Subcutaneous abdominal adipose tissue (tissue), 5 donors: ENCODE results near the gene SETD3.

Experiments
- H3K27ac ChIP-seq: one replicate; pipeline ENCODE4 v1.7.0; 2013; ENCODE audit warnings: low read depth, mild to moderate bottlenecking, inconsistent platforms, low read length, moderate library complexity
- H3K27me3 ChIP-seq, 5 donors: one replicate each; pipeline ENCODE4 v1.7.0; 2013; ENCODE audit warnings: low read length in 5 of 5, inconsistent platforms in 1 of 5; ENCODE audit not compliant: control insufficient read depth in 5 of 5, insufficient read depth in 4 of 5
- H3K36me3 ChIP-seq, 5 donors: one replicate each; pipeline ENCODE4 v1.7.0; 2013; ENCODE audit warnings: low read length in 5 of 5; ENCODE audit not compliant: control insufficient read depth in 5 of 5, insufficient read depth in 5 of 5
- H3K4me1 ChIP-seq, 5 donors: one replicate each; pipeline ENCODE4 v1.7.0; 2013; ENCODE audit warnings: low read length in 5 of 5, mild to moderate bottlenecking in 3 of 5, moderate library complexity in 1 of 5; ENCODE audit not compliant: control insufficient read depth in 5 of 5, insufficient read depth in 5 of 5
- H3K4me3 ChIP-seq, 5 donors: one replicate each; pipeline ENCODE4 v1.7.0; 2013; ENCODE audit warnings: low read length in 5 of 5, low read depth in 1 of 5
- H3K9ac ChIP-seq, 5 donors: one replicate each; pipeline ENCODE4 v1.7.0; 2013; ENCODE audit warnings: low read length in 5 of 5, mild to moderate bottlenecking in 4 of 5, moderate library complexity in 3 of 5
- H3K9me3 ChIP-seq, 5 donors: one replicate each; pipeline ENCODE4 v1.7.0; 2013; ENCODE audit warnings: low read length in 5 of 5; ENCODE audit not compliant: control insufficient read depth in 5 of 5
- donor health status: healthy.
- donor health status: healthy.
- donor health status: healthy.
- donor health status: healthy.
- donor health status: healthy.

Gene SETD3

DNA sequence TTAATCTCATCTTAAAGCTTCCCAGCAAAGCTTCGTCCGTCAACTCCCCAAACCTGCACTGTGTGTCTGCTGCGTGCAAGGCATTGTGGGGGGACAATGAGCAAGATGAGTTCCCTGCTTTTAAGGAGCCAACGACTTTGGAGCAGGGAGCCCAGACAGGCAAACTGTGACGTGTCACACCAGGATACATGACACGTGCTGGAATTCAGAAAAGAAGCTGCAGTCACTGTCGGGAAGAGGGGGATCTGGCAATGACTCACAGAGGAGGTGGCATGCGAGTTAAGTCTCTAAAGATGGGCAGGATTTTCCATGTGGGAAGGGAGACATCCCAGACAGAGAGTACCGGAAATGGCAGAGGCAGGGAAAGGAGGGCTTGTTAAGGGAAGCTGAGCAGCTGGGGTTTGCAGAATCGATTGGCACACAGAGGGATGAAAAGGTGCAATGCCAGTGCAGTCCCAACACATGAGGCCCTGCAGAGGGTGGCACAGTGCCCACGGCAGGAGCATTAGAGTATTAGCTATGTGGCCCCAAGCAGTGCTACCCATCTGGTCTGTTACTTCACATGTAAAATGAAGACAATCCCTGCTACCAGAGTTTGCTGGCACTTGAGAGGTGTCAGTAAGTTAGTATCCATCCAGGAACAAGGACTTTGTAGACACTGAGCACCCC is 52.9 kb downstream of the SETD3 start:
- H3K36me3 ChIP-seq = peaks cover 9 to 60% (median 32%) of the 10 kb centered on the region in 5 donors
- H3K4me1 ChIP-seq = peaks cover 0 to 11% (median 7%) of the 10 kb centered on the region in 5 donors
- no peak overlapping the region for H3K27ac ChIP-seq

DNA sequence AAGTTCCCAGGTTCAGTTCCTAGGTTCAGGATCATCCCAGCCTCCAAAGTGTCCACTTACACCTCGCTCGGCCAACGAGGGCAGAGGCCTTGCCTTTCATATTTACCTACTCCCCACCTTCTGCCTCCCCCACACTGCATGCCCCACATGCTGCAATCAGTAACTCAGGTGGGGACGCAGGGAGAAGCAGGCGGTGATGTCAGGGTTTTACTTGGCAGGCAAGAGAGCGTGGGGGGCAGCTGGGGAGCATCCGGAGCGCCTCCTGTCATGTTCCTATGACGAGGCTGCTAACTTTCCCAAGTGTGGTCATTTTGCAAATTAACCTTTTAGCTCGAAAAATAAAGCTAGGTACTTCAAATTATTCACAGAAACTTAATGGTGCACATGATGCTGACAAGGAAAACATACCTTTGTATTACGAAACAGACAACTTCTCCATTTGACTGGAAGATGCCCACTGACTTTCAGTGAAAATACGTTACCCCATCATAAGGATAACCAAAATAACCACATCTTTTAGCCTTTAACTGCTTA is 53.8 kb downstream of the SETD3 start:
- H3K4me1 ChIP-seq = peaks cover 0 to 13% (median 7%) of the 10 kb centered on the region in 5 donors
- no peaks in the 10 kb centered on the region for H3K27me3 ChIP-seq
- H3K9ac ChIP-seq = no peak overlapping the region
- H3K36me3 ChIP-seq = peaks cover 4 to 59% (median 32%) of the 10 kb centered on the region in 5 donors
- H3K4me3 ChIP-seq = no peak overlapping the region
- no peak overlapping the region for H3K27ac ChIP-seq
- peaks cover 2 to 6% (median 4%) of the 10 kb centered on the region in 5 donors for H3K9me3 ChIP-seq

More for the DNA sequence above, 52.9 kb downstream of the SETD3 start:
- Histone ChIP-seq H3K9ac (no peak overlapping the region), H3K9me3 (peaks cover 2 to 6% (median 4%) of the 10 kb centered on the region in 5 donors), H3K4me3 (no peak overlapping the region), H3K27me3 (no peaks in the 10 kb centered on the region)

DNA sequence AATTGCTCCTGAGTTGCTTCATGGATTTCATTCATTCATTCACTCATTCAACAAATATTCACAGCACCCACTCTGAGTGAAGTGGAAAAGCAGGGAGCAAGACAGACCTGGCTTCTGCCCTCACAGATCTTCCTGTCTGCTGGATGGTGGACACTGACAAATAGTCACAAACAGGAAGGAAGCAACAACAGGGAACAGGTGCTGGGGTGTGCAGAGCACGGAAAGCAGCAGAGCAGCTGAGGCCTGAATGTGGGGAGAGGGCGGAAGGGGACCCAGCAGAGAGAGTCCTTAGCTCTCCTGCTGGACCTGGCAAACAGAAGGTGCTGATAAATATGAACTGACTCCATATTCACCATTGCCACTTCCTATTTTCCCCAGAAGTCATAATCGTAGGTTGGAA is 54.4 kb downstream of the SETD3 start:
- no peak overlapping the region for H3K9ac ChIP-seq
- peaks cover 2 to 6% (median 4%) of the 10 kb centered on the region in 5 donors for H3K9me3 ChIP-seq
- H3K36me3 ChIP-seq = peaks cover 4 to 56% (median 32%) of the 10 kb centered on the region in 5 donors
- H3K4me3 ChIP-seq = no peak overlapping the region
- no peaks in the 10 kb centered on the region for H3K27me3 ChIP-seq
- H3K4me1 ChIP-seq = peaks cover 0 to 13% (median 5%) of the 10 kb centered on the region in 5 donors
- no peak overlapping the region for H3K27ac ChIP-seq

DNA sequence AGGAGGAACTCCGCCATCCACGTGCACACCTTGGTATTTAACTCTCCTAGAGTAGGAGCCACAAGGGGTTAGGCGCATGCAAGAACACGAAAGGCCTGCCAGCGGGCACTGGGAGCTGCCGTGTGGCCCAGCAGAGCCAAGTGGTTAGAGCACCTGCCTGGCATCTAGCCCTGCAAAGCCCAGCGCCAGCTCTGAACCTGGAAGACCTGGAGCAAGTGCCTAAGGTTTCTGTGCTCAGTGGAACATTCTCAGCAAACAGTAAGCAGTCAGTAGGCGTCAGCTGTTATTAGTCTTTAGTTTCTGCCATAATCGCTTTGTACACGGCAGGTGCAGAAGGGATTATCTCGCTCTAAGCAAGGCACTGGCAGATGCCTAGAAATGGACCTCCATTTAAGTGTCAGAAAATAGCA is 55.4 kb downstream of the SETD3 start:
- Histone ChIP-seq H3K36me3 (peaks cover 4 to 49% (median 32%) of the 10 kb centered on the region in 5 donors), H3K4me3 (no peak overlapping the region), H3K27me3 (no peaks in the 10 kb centered on the region), H3K9ac (no peak overlapping the region), H3K27ac (no peak overlapping the region), H3K9me3 (peaks cover 2 to 6% (median 4%) of the 10 kb centered on the region in 5 donors), H3K4me1 (peaks cover 0 to 10% (median 0%) of the 10 kb centered on the region in 5 donors)

DNA sequence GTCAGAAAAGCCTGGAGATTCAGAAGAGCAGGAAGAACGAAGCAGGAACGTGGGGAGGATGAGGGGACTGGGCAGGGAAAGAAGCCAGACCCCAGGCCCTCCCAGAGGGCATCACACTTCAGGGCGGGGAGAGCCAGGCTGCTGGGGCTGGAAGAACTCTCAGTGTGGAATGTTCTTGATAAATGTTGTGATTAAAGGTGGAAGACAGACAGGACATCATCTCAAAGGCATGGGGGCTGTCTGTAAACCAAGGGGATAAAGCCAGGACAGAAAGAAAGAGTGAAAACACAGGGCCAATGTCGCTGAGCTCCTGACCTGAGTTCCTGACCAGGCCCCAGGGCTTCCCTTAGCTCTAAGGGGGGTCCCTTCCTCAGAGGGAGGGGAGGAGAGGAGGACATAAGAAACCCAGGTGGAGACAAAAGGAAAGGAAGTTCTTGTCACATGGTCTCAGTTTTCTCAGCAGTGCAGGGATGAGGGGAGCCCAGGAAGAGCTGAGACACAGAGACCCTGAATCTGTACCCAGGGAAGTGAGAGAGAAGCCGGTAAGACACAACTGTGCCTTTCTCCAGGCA is 56.3 kb downstream of the SETD3 start:
- H3K9ac ChIP-seq = no peak overlapping the region
- H3K36me3 ChIP-seq = peaks cover 4 to 49% (median 28%) of the 10 kb centered on the region in 5 donors
- H3K9me3 ChIP-seq = peaks cover 2 to 6% (median 4%) of the 10 kb centered on the region in 5 donors
- no peak overlapping the region for H3K27ac ChIP-seq
- H3K4me1 ChIP-seq = peaks cover 0 to 5% (median 0%) of the 10 kb centered on the region in 5 donors
- no peaks in the 10 kb centered on the region for H3K27me3 ChIP-seq
- H3K4me3 ChIP-seq = no peak overlapping the region

DNA sequence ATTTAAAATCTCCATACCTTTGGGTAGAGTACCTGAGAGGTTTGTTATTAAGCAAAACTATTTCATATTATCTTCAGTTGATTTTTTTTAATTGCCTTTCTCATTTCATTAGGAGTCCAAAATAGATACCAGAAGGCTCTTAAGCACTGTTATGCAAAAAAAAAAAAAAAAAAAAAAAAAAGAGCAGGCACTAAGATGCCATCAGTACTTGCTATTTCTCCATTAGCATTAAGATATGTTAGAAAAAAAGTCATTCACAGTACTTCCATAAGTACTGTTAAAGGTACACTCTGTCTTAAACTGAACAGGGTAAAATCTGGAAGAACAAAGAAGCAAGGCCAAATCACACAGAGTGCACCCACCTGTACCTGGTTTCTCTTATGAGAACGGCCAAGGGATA is 57.2 kb downstream of the SETD3 start:
- peaks cover 0 to 5% (median 0%) of the 10 kb centered on the region in 5 donors for H3K4me1 ChIP-seq
- H3K9me3 ChIP-seq = peaks cover 0 to 2% (median 0%) of the 10 kb centered on the region in 5 donors
- H3K27me3 ChIP-seq = no peaks in the 10 kb centered on the region
- H3K4me3 ChIP-seq = no peak overlapping the region
- peaks cover 4 to 41% (median 22%) of the 10 kb centered on the region in 5 donors for H3K36me3 ChIP-seq
- no peak overlapping the region for H3K27ac ChIP-seq
- no peak overlapping the region for H3K9ac ChIP-seq

DNA sequence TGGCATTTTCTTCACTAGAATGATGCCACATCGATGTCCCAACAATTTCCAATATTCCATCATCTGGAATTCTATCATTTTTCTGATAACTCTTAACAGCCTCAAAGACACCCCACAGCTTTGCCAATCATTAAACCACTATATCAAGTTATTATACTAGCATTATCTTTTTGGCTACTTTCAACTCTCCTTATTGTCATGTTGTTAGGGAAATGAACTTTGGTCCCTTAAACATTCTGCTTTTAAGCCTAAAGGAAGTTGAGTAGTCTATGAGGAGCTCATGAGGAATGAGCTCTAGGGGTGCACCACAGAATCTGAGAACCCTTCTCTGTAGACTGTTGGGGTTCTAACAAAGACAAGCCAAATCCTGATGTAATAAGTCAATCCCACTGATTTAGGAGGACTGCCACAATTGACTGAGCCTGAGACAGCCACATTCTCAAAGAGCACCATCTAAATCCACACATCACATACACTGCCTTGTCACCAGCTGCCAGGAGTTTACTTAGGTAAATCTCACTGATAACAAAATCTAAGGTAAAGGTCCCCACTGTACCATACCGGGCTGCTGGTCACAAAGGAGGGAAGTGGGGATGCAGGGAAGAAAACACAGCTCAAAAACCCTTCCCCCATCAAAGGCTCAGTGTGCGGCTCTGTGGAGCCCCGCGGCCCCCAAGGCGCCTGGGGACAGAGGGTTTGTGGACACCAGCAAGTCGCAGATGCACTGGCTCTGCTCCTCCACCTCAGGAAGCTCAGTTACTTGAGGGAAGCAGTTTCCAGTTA is 58.2 kb downstream of the SETD3 start:
- H3K27me3 ChIP-seq = no peaks in the 10 kb centered on the region
- no peaks in the 10 kb centered on the region for H3K9me3 ChIP-seq
- no peak overlapping the region for H3K27ac ChIP-seq
- peaks cover 0 to 5% (median 0%) of the 10 kb centered on the region in 5 donors for H3K4me1 ChIP-seq
- peaks cover 4 to 31% (median 12%) of the 10 kb centered on the region in 5 donors for H3K36me3 ChIP-seq
- H3K4me3 ChIP-seq = no peak overlapping the region
- H3K9ac ChIP-seq = no peak overlapping the region

DNA sequence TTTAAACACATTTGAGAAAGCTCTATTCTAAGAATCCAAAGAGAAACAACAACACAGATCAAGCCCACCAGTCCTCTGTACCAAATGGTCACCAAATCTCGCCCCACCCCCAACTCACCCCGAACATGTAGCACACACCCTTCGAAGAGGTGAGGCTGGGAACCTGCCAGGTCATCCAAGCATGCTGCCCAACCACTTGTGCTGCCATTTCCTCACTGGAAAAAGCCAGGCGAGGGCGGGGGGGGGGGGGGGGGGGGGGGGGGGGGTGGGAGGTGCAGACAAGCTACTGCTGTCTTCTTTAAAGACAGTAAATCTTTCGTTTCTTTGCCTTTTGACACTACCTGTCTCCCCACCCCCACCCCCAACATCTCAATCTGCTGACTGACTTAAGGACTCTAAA is 59.9 kb downstream of the SETD3 start:
- no peaks in the 10 kb centered on the region for H3K9me3 ChIP-seq
- no peak overlapping the region for H3K4me3 ChIP-seq
- peaks cover 0 to 18% (median 5%) of the 10 kb centered on the region in 5 donors for H3K36me3 ChIP-seq
- no peaks in the 10 kb centered on the region for H3K27me3 ChIP-seq
- H3K4me1 ChIP-seq = peaks cover 0 to 5% (median under 1%) of the 10 kb centered on the region in 5 donors
- H3K27ac ChIP-seq = no peak overlapping the region
- no peak overlapping the region for H3K9ac ChIP-seq

DNA sequence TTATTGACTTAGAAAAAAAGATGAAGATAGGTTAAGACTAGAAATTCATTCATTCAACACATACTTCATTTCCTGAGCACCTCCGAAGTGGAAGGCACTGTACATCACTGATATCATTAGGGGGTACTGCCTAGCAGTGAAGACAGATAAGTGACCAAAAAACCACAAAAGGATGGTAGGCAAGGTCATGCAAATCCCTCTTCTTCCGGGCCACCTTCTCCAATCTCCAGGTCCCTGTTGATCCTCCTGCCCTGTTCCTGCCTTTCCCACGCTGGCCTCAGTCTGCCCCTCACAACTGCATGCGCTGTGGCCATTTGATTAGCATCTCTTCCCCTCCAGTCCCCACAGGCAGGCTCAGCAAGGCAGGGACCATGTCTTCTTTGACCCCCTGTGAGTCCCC is 60.8 kb downstream of the SETD3 start:
- peaks cover 0 to 6% (median 5%) of the 10 kb centered on the region in 5 donors for H3K4me1 ChIP-seq
- H3K27me3 ChIP-seq = no peaks in the 10 kb centered on the region
- H3K27ac ChIP-seq = no peak overlapping the region
- peaks cover 0 to 11% (median 3%) of the 10 kb centered on the region in 5 donors for H3K36me3 ChIP-seq
- no peak overlapping the region for H3K9ac ChIP-seq
- H3K4me3 ChIP-seq = no peak overlapping the region
- H3K9me3 ChIP-seq = no peaks in the 10 kb centered on the region
